Tibial artery (tissue), 4 donors: Measurements from ENCODE around the gene OCIAD1.
"Not testable (repeated sequence)": the region's sequence is repeated elsewhere in the genome, so short reads cannot be mapped to it uniquely, and the experiment has no call there.

Source experiments
- DNase-seq, 2 donors: peaks; one replicate each; pipeline ENCODE4 v3.0.0-alpha.2; 2019
- H3K27ac ChIP-seq, 2 donors: fragments of 200-600 bp; sonication (generic) in 1 of 2; 1 replicate in 1 of 2; 2 replicates in 1 of 2; pipeline ENCODE4 v1.5.1; 2018 to 2019; ENCODE audit warnings: mild to moderate bottlenecking in 1 of 2
- H3K27me3 ChIP-seq, 2 donors: fragments of 200-600 bp; sonication (generic) in 1 of 2; one replicate each; pipeline versions ENCODE4 v1.5.1 to v1.6.0; 2016 to 2019
- H3K36me3 ChIP-seq, 3 donors: fragments of 200-600 bp; sonication (generic) in 2 of 3; one replicate each; pipeline ENCODE4 v1.5.1; 2016 to 2019; ENCODE audit warnings: mild to moderate bottlenecking in 2 of 3
- H3K4me1 ChIP-seq, 4 donors: fragments of 200-600 bp; sonication (generic) in 2 of 4; 1 replicate in 3 of 4; 2 replicates in 1 of 4; pipeline ENCODE4 v1.5.1; 2016 to 2019
- H3K4me3 ChIP-seq, 2 donors: fragments of 200-600 bp; sonication (generic) in 1 of 2; 1 replicate in 1 of 2; 2 replicates in 1 of 2; pipeline ENCODE4 v1.5.1; 2018 to 2019; ENCODE audit warnings: mild to moderate bottlenecking in 2 of 2
- H3K9me3 ChIP-seq, 3 donors: fragments of 200-600 bp; sonication (generic) in 1 of 3; one replicate each; pipeline ENCODE4 v1.5.1; 2016 to 2019
- intact Hi-C: fragments of 100-400 bp; cut with DNase I; formaldehyde crosslinking; loops from one replicate; pipeline ENCODE4 v1.15.0; 2023; ENCODE audit warnings: low total_unique reads
- TF ChIP-seq, protein P1 (sequence below), 2 experiments: fragments of 200-600 bp in 1 of 2; fragments of 450-650 bp in 1 of 2; IDR thresholded peaks; one replicate each; pipeline ENCODE4 v1.5.1; 2017 to 2019; ENCODE audit warnings: antibody characterized with exemption in 2 of 2, mild to moderate bottlenecking in 1 of 2, moderate library complexity in 1 of 2

OCIAD1 gene

DNA sequence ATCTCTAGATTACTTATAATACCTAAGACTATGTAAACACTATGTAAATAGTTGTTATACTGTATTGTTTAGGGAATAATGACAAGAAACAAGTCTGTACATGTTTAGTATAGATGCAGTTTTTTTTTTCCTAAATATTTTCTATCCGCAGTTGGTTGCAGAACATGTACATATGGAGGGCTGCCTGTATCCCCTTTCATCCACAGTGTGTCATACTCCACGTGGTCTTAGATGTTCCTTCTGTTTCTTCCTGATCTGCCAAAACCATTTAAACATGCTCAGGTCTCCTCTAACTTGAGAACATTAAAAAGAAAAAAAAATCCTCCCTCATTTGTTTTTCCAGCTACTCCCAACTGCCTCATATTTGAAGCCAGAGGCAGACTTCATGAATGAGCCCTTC, 14.0 kb downstream of the OCIAD1 start:
- Histone ChIP-seq H3K4me1 (peaks cover 0 to 11% (median 0%) of the 10 kb centered on the region in 4 donors), H3K9me3 (no peaks in the 10 kb centered on the region), H3K4me3 (no peak overlapping the region), H3K27ac (no peak overlapping the region), H3K36me3 (peaks cover 17 to 40% (median 33%) of the 10 kb centered on the region in 3 donors), H3K27me3 (no peaks in the 10 kb centered on the region)
- DNase-seq, result no peak
- TF ChIP-seq, protein P1, sequence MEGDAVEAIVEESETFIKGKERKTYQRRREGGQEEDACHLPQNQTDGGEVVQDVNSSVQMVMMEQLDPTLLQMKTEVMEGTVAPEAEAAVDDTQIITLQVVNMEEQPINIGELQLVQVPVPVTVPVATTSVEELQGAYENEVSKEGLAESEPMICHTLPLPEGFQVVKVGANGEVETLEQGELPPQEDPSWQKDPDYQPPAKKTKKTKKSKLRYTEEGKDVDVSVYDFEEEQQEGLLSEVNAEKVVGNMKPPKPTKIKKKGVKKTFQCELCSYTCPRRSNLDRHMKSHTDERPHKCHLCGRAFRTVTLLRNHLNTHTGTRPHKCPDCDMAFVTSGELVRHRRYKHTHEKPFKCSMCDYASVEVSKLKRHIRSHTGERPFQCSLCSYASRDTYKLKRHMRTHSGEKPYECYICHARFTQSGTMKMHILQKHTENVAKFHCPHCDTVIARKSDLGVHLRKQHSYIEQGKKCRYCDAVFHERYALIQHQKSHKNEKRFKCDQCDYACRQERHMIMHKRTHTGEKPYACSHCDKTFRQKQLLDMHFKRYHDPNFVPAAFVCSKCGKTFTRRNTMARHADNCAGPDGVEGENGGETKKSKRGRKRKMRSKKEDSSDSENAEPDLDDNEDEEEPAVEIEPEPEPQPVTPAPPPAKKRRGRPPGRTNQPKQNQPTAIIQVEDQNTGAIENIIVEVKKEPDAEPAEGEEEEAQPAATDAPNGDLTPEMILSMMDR (IDR thresholded peaks at IDR 0.05), result no peak
- intact Hi-C loops, result no loop called here

DNA sequence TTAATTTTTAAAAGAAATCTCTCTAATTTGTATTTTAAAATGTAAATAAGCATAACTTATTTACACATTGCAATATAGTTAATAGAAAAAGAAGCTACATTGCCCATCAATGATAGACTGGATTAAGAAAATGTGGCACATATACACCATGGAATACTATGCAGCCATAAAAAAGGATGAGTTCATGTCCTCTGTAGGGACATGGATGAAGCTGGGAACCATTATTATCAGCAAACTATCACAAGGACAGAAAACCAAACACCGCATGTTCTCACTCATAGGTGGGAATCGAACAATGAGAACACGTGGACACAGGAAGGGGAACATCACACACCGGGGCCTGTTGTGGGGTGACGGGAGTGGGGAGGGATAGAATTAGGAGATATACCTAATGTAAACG, 17.9 kb downstream of the OCIAD1 start:
- intact Hi-C loops, result not testable (repeated sequence)

DNA sequence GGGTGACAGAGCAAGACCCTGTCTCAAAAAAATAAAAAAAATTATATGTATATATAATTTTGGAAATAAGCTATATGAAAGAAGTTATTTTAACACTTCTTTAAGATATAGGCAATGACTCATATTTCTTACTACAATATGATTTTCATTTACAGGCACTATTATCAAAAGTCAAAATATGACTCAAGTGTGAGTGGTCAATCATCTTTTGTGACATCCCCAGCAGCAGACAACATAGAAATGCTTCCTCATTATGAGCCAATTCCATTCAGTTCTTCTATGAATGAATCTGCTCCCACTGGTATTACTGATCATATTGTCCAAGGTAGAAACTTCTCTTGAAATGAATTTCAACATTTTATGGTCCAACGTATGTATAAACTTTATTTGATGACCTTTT, 20.8 kb downstream of the OCIAD1 start:
- no peaks in the 10 kb centered on the region for H3K27me3 ChIP-seq
- TF ChIP-seq, protein P1 (IDR thresholded peaks at IDR 0.05), result no peak
- no peak overlapping the region for H3K27ac ChIP-seq
- no peaks in the 10 kb centered on the region for H3K4me1 ChIP-seq
- H3K4me3 ChIP-seq, result no peak overlapping the region
- DNase-seq, result no peak
- intact Hi-C loops, result no loop called here
- H3K36me3 ChIP-seq, result peaks cover 43 to 51% (median 50%) of the 10 kb centered on the region in 3 donors
- H3K9me3 ChIP-seq, result no peaks in the 10 kb centered on the region

More for the DNA sequence above, 17.9 kb downstream of the OCIAD1 start:
- H3K27ac ChIP-seq, H3K4me1 ChIP-seq, H3K4me3 ChIP-seq, H3K27me3 ChIP-seq, DNase-seq, H3K9me3 ChIP-seq: not testable (repeated sequence)
- peaks cover 30 to 68% (median 55%) of the 10 kb centered on the region in 3 donors for H3K36me3 ChIP-seq

DNA sequence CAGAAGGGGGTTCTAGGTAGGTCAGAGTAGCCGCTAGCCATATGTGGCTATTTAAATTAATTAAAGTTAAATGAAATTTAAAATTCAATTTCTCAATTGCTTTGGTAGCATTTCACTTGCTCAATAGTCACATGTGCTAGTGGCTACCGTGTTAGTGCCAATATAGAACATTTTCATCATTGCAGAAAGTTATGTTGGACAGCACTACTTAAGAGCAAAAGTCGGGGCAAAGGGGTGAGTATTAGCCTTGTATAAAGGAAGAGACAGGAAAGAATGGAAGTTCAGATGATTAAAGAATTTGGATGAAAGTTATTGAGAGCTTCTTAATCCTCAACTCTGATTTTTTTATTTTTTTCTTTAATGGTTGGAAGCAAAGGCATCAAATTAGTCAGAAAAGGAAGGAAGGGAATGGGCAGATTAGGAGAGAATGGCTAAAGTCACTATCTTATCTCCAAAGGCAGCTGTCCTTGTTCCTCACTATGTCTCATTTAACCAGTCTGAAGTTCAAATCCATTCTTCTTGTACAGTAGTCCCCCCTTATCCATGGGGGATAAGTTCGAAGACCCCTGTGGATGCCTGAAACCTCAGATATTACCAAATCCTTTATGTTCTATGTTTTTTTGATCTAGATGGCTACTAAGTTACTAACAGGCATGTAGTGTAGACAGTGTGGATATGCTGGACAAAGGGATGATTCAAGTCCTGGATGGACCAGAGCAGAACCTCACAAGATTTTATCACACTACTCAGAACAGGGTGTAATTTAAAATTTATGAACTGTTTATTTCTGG, 22.9 kb downstream of the OCIAD1 start:
- Histone ChIP-seq H3K36me3 (peaks cover 46 to 66% (median 61%) of the 10 kb centered on the region in 3 donors), H3K27me3 (no peaks in the 10 kb centered on the region), H3K4me3 (no peak overlapping the region), H3K9me3 (no peaks in the 10 kb centered on the region), H3K4me1 (no peaks in the 10 kb centered on the region), H3K27ac (no peak overlapping the region)
- intact Hi-C loops, result no loop called here
- no peak for DNase-seq
- TF ChIP-seq, protein P1 (IDR thresholded peaks at IDR 0.05), result no peak

DNA sequence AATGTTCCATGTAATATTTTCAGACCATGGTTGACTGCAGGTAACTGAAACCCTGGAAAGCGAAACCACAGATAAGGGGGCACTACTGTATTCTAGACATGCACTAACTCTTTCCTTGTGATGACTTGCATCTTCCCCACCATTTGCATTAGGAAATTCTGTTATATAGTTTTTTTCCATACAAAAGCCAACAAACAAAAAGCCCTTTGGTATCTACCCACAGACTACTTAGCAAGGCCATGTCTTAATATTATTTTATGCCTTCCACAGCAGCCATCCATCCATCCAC, 23.5 kb downstream of the OCIAD1 start:
- no peak for DNase-seq
- H3K36me3 ChIP-seq, result peaks cover 45 to 70% (median 62%) of the 10 kb centered on the region in 3 donors
- intact Hi-C loops, result no loop called here
- no peaks in the 10 kb centered on the region for H3K27me3 ChIP-seq
- TF ChIP-seq, protein P1 (IDR thresholded peaks at IDR 0.05), result no peak
- no peaks in the 10 kb centered on the region for H3K4me1 ChIP-seq
- H3K27ac ChIP-seq, result no peak overlapping the region
- H3K4me3 ChIP-seq, result no peak overlapping the region
- no peaks in the 10 kb centered on the region for H3K9me3 ChIP-seq

DNA sequence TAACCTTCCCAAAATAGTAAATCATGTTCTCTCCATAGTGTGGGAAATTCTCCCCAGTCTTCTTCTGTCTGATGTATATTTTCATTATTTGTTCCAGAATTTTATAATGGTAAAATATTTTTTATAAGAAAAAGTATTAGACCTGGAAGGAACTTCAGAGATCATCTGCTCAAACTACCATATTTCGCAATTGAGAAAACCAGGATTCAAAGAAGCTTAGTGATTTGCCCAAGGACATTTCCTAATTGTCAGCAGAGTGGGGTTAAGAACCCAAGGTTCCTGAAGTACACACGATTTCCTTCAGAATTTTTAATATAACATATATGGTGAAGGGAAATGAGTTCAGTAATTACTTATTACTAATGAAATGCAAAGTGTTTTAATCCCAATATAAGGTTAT, 24.1 kb downstream of the OCIAD1 start:
- DNase-seq, result no peak
- intact Hi-C loops, result no loop called here
- H3K9me3 ChIP-seq, result no peaks in the 10 kb centered on the region
- peaks cover 48 to 73% (median 55%) of the 10 kb centered on the region in 3 donors for H3K36me3 ChIP-seq
- H3K4me3 ChIP-seq, result no peak overlapping the region
- H3K27ac ChIP-seq, result no peak overlapping the region
- no peaks in the 10 kb centered on the region for H3K27me3 ChIP-seq
- H3K4me1 ChIP-seq, result no peaks in the 10 kb centered on the region
- TF ChIP-seq, protein P1 (IDR thresholded peaks at IDR 0.05), result no peak
